Activated T-helper 1 cell treated with anti-CD3 and anti-CD28 coated beads, Interleukin-12 subunit alpha, Interleukin-12 subunit beta, Interleukin-2, Interleukin-4 antibody, amounts not matched to agents 30 ng/mL and 10 ng/mL and 1 ng/mL, durations not matched to agents 14 hours and 24 hours and 36 hours (primary cell): ENCODE data around the gene AUTS2. TPM values are rescaled to one million over a fixed set of nuclear protein-coding genes. Genes with fewer than 3 reads are reported as not detected.

Experiments
- DNase-seq: peaks from one replicate; pipeline ENCODE4 v3.0.0; 2021; ENCODE audit warnings: low spot score
- H3K27ac Mint-ChIP-seq: one replicate; pipeline ENCODE4 v1.8.0; 2021; ENCODE audit warnings: mild to moderate bottlenecking, mixed read lengths
- H3K27me3 Mint-ChIP-seq: one replicate; pipeline ENCODE4 v1.8.0; 2022; ENCODE audit warnings: mild to moderate bottlenecking, moderate library complexity, mixed read lengths; ENCODE audit not compliant: insufficient read depth
- H3K36me3 Mint-ChIP-seq: one replicate; pipeline ENCODE4 v1.8.0; 2021; ENCODE audit warnings: low read depth, mixed read lengths
- H3K4me1 Mint-ChIP-seq: one replicate; pipeline ENCODE4 v1.8.0; 2021; ENCODE audit warnings: low read depth, mixed read lengths
- H3K4me3 Mint-ChIP-seq: one replicate; pipeline ENCODE4 v1.8.0; 2021; ENCODE audit warnings: mild to moderate bottlenecking, moderate library complexity, mixed read lengths
- H3K9me3 Mint-ChIP-seq: one replicate; pipeline ENCODE4 v1.8.0; 2021; ENCODE audit warnings: mixed read lengths
- intact Hi-C: fragments of 100-400 bp; cut with micrococcal nuclease; formaldehyde crosslinking; loops from one replicate; pipeline ENCODE4 v1.15.1; 2024
- total RNA-seq: library from RNA; stranded (reverse); gene quantifications from 2 replicates; pipeline ENCODE4 v1.2.3, GENCODE V29; 2022

The AUTS2 gene
- total RNA-seq, 1 donor from 2014 or later, result 2.7 TPM

DNA sequence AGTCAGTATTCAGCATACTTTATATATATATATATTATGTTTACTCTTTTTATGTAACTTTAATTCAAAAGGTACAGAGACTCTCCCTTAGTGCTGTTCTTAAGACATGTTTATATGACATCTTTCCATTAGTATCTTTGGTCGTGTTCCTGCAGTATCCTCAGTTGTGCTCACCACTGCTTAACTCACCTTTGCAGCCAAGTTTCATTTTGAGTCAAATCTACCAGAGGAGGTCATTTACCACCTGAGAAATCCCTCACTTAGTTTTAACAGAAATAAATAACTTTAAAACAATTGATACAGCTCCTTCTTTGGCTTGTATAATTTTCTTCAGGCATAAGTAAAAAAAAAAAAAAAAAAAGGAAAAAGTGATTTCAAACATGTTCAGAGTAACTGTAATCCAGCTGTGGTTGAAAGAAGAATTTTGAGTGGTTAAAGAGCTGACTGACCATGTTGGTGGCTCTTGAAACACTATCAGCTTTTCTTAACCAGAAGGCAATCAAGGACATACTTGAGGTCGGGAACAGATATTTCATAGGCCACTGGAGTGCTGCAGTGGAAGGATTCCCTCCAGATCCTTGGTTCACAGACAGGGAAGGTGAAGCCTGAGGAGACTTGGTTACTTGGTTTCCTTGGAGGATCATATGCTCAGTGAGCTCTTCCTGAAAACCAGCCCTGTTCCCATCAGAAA lies 116.8 kb downstream of the AUTS2 start:
- no peaks in the 10 kb centered on the region for H3K9me3 Mint-ChIP-seq
- no peaks in the 10 kb centered on the region for H3K27me3 Mint-ChIP-seq
- intact Hi-C loops, result no loop called here
- no peaks in the 10 kb centered on the region for H3K4me1 Mint-ChIP-seq
- no peak overlapping the region for H3K27ac Mint-ChIP-seq
- no peak overlapping the region for H3K4me3 Mint-ChIP-seq
- DNase-seq, result no peak
- no peaks in the 10 kb centered on the region for H3K36me3 Mint-ChIP-seq

DNA sequence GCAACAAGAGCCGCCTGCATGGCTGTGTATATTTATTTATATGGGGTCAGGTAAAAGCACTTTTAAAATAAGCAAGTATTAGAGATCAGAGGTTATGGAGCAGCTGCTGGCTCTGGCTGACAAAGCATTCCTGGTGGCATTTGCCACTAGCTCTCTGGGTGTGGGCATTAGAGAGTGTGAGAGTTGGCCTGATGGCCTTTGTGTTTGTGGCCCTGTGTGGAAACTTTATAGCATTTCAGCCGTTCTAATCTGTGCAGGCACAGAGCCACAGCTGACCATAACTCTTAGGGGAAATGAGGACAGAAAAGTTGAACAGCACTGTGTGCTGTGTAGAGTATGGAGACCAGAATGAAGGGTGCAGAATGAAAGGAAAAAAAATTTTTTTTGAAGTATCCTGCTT lies 118.9 kb downstream of the AUTS2 start:
- Mint-ChIP-seq H3K36me3 (no peaks in the 10 kb centered on the region), H3K4me1 (no peaks in the 10 kb centered on the region), H3K4me3 (no peak overlapping the region), H3K27ac (no peak overlapping the region), H3K27me3 (no peaks in the 10 kb centered on the region), H3K9me3 (no peaks in the 10 kb centered on the region)
- DNase-seq, result no peak
- intact Hi-C loops, result no loop called here

DNA sequence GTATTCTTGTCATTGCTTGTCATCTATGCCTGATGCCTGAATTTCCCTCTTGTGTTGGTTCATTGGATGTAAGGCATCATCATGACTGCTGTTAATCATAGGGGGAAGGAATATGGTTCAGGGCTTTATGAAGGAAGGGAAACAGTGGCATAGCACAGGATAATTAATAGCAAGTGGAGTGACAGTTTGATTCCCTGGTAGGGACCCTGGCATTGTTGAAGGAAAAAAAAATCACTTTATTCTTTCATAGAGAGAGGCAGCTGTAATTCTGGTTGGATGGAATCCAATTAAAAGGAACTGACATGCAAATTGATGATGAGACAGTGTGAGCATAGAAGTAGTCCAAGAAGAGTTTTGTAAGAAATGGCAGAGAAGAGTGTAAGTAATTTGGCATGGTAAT lies 121.4 kb downstream of the AUTS2 start:
- Mint-ChIP-seq H3K27me3 (no peaks in the 10 kb centered on the region), H3K36me3 (no peaks in the 10 kb centered on the region), H3K27ac (no peak overlapping the region), H3K4me3 (no peak overlapping the region), H3K4me1 (no peaks in the 10 kb centered on the region), H3K9me3 (no peaks in the 10 kb centered on the region)
- intact Hi-C loops, result no loop called here
- DNase-seq, result no peak

DNA sequence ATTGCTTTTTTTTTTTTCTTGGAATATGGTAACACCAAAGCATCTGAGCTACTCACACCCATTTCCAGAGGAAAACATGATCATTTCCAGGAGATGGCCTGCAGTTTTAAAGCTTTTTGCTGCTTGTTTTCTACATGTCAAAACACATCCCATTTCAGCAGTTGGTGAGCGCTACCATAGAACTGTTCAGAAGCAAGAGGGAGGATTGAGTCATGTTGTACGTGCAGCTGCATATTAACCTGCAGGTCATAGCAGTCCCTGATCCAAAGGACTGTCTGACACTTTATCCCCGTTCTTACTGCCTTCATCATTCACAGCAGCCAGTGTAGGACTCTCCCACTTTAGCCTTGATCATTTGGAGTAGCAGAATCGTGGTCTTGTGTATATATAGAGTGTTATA lies 124.6 kb downstream of the AUTS2 start:
- intact Hi-C loops, result no loop called here
- Mint-ChIP-seq H3K9me3 (no peaks in the 10 kb centered on the region), H3K4me1 (no peaks in the 10 kb centered on the region), H3K36me3 (no peaks in the 10 kb centered on the region), H3K4me3 (no peak overlapping the region), H3K27me3 (no peaks in the 10 kb centered on the region), H3K27ac (no peak overlapping the region)
- no peak for DNase-seq

DNA sequence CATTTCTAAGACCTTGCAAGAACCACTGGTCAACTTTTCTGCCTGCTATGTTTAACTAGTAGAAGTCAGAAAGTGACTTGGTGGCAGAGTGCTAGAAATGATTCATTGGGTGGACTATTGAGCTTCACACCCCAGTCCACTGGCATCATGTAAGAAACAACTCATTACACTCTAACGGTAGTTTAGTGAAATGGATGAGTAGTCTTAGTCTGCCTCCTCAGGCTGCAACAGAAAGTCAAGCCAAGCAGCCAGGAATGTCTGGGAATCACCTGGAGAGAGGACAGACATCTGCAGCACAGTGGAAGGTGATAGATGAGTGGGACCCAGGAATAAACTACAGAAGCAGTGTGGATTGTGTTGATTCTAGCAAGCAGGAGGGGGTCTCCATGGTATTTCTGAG lies 125.4 kb downstream of the AUTS2 start:
- intact Hi-C loops, result no loop called here

DNA sequence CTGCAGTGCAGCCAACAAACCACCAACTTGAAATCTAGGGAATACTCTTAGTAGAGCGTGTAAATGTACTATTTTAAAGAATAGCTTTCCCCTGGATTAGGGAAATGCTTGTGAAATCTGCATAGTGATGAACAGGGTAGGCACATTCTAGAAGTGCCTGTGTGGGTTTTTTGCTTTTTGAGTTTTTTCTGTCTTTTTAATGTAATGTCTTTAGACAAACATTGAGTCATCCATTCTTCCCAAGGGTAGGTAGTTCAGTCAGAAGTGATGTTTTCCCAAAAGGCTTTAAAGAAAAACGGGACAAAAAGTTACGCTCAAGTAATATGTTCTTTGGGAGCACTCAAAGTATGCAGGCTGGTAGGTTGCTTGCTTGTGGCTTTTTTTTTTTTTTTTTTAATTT lies 130.0 kb downstream of the AUTS2 start:
- no peak overlapping the region for H3K27ac Mint-ChIP-seq
- DNase-seq, result no peak

More for the DNA sequence above, 125.4 kb downstream of the AUTS2 start:
- Mint-ChIP-seq H3K4me1 (no peaks in the 10 kb centered on the region), H3K27ac (no peak overlapping the region), H3K9me3 (no peaks in the 10 kb centered on the region), H3K4me3 (no peak overlapping the region), H3K27me3 (no peaks in the 10 kb centered on the region), H3K36me3 (no peaks in the 10 kb centered on the region)
- no peak for DNase-seq

DNA sequence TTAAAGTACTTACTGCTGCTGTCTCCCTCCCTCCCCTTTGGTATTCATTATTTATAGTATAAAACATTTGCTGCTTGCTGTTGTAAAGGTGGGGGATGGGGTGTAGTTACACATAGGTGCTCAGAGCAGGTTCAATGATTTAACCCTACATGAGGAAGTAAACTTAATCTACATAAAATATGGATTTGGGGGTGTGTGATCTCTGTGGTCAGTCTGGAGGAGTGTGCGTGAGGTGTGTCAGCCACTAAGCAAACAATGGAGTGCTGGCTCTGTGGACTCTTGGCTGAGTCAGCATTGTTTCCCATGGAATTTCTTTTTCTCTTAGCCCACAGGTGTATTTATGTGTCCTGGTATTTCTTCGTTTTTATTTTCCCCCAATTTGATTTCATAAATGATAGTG lies 133.9 kb downstream of the AUTS2 start:
- no peak overlapping the region for H3K4me3 Mint-ChIP-seq
- no peaks in the 10 kb centered on the region for H3K36me3 Mint-ChIP-seq
- intact Hi-C loops, result no loop called here
- H3K4me1 Mint-ChIP-seq, result no peaks in the 10 kb centered on the region
- peaks cover 2% of the 10 kb centered on the region for H3K27me3 Mint-ChIP-seq
- DNase-seq, result no peak
- H3K27ac Mint-ChIP-seq, result no peak overlapping the region
- no peaks in the 10 kb centered on the region for H3K9me3 Mint-ChIP-seq

More for the DNA sequence above, 130.0 kb downstream of the AUTS2 start:
- intact Hi-C loops, result no loop called here
- Mint-ChIP-seq H3K9me3 (no peaks in the 10 kb centered on the region), H3K36me3 (no peaks in the 10 kb centered on the region), H3K27me3 (no peaks in the 10 kb centered on the region), H3K4me1 (no peaks in the 10 kb centered on the region), H3K4me3 (no peak overlapping the region)

DNA sequence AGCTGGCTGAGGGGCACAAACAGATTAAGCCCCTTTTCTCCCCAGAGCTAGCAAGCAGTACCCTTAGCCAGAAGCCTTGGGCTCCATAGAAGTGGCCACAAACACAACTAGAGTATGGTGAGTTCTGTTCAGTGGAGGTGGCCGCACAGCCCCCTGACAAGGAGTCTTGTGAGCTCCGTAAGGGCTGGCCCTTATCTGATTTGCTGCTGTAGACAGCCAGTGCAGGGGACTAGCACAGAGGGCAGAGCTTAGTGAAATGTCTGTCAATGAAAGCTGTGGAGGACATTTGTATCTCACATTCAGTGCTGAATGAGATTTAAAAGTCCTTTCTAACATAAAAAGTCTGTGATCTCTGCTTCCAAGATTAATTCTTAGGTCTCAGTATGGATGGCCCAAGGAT lies 137.3 kb downstream of the AUTS2 start:
- no peaks in the 10 kb centered on the region for H3K36me3 Mint-ChIP-seq
- H3K4me3 Mint-ChIP-seq, result no peak overlapping the region
- H3K9me3 Mint-ChIP-seq, result no peaks in the 10 kb centered on the region
- H3K27ac Mint-ChIP-seq, result no peak overlapping the region
- no peaks in the 10 kb centered on the region for H3K4me1 Mint-ChIP-seq
- H3K27me3 Mint-ChIP-seq, result peaks cover 2% of the 10 kb centered on the region
- DNase-seq, result no peak
- intact Hi-C loops, result no loop called here

DNA sequence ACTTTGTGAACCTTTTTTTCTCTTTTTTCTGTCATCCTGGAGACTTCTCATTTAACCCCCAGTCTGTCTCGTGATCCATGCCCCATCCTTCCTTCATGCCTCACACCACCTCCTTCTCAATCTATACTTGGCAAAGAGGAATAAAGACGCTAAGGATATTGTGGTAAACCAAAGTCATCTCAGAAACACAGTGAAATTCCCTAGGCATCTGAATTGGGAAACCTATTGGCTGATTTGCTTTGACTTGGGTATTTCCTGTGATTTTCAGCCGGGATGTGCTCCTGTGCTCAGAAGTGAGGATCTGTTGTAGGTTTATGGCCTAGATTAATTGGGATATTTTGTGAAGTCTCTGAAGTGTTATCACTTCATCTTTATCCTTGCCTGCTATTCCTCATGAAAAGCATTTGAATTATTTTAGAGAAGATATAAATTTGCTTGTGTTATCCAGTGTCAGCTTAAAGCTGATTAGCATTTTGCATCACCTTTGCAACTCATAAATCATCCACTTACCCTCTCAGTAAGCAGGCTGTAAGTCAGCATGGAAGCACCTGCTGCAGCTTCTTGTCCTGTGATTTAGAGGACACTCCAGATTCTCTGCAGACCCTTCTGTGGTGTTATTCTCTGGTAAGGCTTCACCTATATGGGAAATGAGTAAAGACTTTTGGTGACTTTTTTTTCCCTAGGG lies 138.0 kb downstream of the AUTS2 start:
- DNase-seq, result no peak
- no peak overlapping the region for H3K4me3 Mint-ChIP-seq
- H3K4me1 Mint-ChIP-seq, result no peaks in the 10 kb centered on the region
- peaks cover 2% of the 10 kb centered on the region for H3K27me3 Mint-ChIP-seq
- H3K36me3 Mint-ChIP-seq, result no peaks in the 10 kb centered on the region
- intact Hi-C loops, result no loop called here
- no peaks in the 10 kb centered on the region for H3K9me3 Mint-ChIP-seq
- no peak overlapping the region for H3K27ac Mint-ChIP-seq

DNA sequence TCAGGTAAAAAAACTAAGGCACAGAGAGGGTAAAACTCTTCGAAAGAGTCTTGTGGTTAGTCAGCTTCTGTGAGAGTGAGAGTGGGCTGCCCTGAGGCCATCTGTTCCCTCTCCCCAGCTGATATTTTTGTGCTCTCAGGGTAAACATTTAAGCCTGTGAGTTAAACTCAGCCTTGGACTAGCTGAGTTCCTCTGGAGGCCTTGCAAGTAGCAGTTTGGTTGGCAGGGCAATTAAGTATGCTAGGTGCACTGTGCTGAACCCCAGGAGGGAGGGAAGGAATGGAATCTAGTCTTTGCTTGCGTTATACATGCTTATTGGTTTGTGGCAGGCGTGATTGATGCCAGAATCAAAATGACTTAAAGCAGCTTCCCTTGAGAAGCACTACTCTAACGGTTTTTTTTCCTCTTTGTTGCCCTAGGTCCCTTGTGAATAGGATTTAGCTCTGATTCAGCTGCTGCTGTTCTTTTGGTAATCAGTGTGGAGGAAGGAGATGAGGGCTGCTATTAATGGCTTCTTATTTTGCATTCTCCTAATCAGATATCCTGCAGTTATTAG lies 140.2 kb downstream of the AUTS2 start:
- H3K4me3 Mint-ChIP-seq, result no peak overlapping the region
- peaks cover 2% of the 10 kb centered on the region for H3K27me3 Mint-ChIP-seq
- intact Hi-C loops, result no loop called here
- DNase-seq, result no peak
- H3K9me3 Mint-ChIP-seq, result no peaks in the 10 kb centered on the region
- H3K36me3 Mint-ChIP-seq, result no peaks in the 10 kb centered on the region
- H3K4me1 Mint-ChIP-seq, result no peaks in the 10 kb centered on the region
- H3K27ac Mint-ChIP-seq, result no peak overlapping the region

DNA sequence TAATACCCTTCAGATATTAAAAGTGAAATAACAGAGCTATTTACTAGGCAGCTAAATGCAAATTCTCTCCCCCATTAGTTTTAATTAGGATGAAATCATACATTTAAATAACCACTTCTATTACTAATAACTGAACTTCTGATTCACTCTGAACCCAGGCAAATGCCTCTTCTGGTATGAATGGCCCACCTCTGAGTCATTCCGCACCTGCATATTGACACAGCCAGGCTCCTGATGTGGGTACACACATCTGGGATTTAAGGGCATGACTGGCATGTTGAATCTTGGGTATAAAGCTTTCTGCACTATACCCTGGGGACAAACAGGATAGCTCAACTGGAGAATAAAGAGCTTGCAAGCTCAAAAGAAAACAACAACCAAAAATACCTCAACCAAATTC lies 140.9 kb downstream of the AUTS2 start:
- no peaks in the 10 kb centered on the region for H3K36me3 Mint-ChIP-seq
- H3K9me3 Mint-ChIP-seq, result no peaks in the 10 kb centered on the region
- H3K27ac Mint-ChIP-seq, result no peak overlapping the region
- peaks cover 2% of the 10 kb centered on the region for H3K27me3 Mint-ChIP-seq
- intact Hi-C loops, result no loop called here
- no peak overlapping the region for H3K4me3 Mint-ChIP-seq
- no peak for DNase-seq
- H3K4me1 Mint-ChIP-seq, result no peaks in the 10 kb centered on the region

DNA sequence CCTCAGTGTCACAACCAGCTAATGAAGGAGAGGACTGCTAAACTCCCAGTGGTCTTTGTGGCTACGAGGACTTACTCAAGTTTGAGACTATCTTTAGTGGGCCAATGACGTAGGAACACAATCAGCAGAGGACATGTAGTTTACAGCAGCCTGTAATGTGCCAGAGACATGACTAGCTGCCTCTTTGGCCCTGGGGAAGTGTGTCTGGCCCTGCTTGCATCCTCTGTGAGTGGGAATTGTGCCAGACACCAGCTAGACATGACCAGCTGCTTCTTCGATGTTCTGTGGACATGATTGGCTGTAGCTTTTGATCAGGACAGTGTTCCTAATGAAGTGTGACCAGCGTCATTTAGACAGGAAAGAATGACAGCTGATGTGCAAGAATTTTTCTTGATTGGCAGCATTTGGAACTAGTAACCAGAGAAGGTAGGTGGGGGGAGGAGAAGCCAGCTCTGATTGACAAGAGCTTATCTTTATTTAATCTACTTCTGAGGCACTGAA lies 141.7 kb downstream of the AUTS2 start:
- Mint-ChIP-seq H3K4me1 (no peaks in the 10 kb centered on the region), H3K36me3 (no peaks in the 10 kb centered on the region), H3K9me3 (no peaks in the 10 kb centered on the region), H3K4me3 (no peak overlapping the region), H3K27me3 (peaks cover 2% of the 10 kb centered on the region), H3K27ac (no peak overlapping the region)
- no peak for DNase-seq
- intact Hi-C loops, result no loop called here

DNA sequence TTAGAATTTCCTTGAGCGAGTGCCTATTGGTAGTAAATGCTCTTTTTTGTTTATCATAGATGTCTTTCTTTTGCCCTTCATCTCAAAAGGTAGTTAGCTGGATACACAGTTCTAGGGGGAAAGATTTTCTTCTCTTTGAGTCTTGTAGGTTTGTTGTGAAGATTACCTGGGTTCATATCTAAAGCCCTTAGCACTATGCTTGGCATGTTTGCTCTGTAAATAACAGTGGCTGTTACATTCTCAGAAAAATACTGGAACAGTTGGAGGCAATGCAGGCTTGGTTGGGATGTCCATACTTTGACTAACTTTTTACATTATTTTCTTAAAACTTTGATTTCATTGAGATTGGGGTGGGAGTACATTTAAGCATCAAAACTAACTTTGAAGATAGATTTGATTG lies 144.0 kb downstream of the AUTS2 start:
- Mint-ChIP-seq H3K9me3 (no peaks in the 10 kb centered on the region), H3K27me3 (no peaks in the 10 kb centered on the region), H3K36me3 (no peaks in the 10 kb centered on the region), H3K4me1 (no peaks in the 10 kb centered on the region), H3K4me3 (no peak overlapping the region), H3K27ac (no peak overlapping the region)
- intact Hi-C loops, result no loop called here
- no peak for DNase-seq
